VCaP (cell line): ENCODE measurements around the gene SLC8A3.
A peak's percentile ranks its signal among the peaks of the same experiment; 100 is the strongest.

ENCODE experiments used
- H3K27ac ChIP-seq: fragments of 450-650 bp; 2 replicates; pipeline ENCODE4 v1.5.1; 2017
- CTCF ChIP-seq: fragments of 450-650 bp; conservative IDR thresholded peaks from 2 replicates; pipeline ENCODE4 v1.5.1; 2017; ENCODE audit warnings: mild to moderate bottlenecking, moderate library complexity

SLC8A3 gene

GRCh38 chr14:70018713-70019211, 170.0 kb downstream of the SLC8A3 start:
- no peak overlapping the region for H3K27ac ChIP-seq
- TF ChIP-seq CTCF = no peak

- no peak overlapping the region for H3K27ac ChIP-seq
- TF ChIP-seq CTCF = no peak
These were observed 170.5 kb downstream of the SLC8A3 start for GRCh38 chr14:70018230-70018629.

DNA sequence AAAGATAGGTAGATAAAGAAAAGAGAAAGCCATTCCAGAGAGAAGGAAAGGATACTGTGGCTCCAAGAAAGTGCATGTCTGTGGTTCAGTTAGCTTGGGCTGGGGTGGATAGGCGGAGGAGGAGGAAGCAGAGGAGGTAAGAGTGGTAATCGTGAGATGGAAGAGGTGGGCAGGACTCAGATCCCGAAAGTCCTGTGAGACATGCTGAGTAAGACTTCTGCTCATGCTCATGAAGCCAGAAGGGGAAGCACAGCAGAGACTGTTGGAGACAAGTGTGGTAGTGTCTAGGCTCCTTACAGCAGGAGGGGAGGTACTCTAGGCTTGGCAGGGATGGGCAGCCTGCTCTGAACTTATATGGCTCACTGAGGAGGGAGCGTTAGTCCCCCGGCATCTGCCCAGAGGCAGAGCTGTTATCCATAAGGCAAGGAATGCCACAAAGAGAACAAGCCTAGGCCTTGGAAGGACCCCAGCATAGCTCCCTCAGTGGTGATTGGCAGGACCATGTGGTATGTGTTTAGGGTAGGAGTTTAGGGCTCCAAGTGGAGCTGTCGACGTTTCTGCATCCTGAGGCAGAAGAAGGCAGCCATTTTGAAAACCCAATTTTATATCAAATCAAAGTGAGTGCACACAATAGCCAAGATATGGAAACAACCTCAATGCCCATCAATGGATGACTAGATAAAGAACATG, 174.2 kb downstream of the SLC8A3 start:
- TF ChIP-seq CTCF = no peak
- no peak overlapping the region for H3K27ac ChIP-seq

GRCh38 chr14:70013271-70013873, 175.4 kb downstream of the SLC8A3 start:
- TF ChIP-seq CTCF = peak; percentile 48
- no peak overlapping the region for H3K27ac ChIP-seq

- H3K27ac ChIP-seq = no peak overlapping the region
- no peak for TF ChIP-seq CTCF
These were observed 177.0 kb downstream of the SLC8A3 start for GRCh38 chr14:70011708-70012107.

DNA sequence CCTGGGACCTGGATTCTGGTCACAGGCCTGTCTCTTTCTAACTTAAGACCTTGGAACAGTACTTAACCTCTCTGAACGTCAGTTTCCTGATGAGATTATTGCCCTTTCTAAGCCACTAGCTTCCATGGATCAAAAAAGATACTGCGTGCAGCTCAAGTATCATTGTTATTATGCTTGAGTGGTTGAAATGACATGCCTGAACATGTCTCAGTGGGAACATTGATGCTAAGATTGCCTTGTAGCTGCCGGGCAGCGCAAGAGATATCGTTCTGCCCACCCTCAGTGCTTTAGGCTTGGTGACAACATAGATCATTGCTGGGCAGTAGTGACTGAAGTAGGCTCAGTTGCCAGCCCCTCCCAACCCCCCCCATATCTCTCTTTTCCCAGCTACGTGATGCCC, 177.7 kb downstream of the SLC8A3 start:
- no peak overlapping the region for H3K27ac ChIP-seq
- no peak for TF ChIP-seq CTCF

- H3K27ac ChIP-seq = no peak overlapping the region
- no peak for TF ChIP-seq CTCF
These were observed 178.8 kb downstream of the SLC8A3 start for GRCh38 chr14:70009961-70010360.
